ENCODE results near the gene UCN.

DNA sequence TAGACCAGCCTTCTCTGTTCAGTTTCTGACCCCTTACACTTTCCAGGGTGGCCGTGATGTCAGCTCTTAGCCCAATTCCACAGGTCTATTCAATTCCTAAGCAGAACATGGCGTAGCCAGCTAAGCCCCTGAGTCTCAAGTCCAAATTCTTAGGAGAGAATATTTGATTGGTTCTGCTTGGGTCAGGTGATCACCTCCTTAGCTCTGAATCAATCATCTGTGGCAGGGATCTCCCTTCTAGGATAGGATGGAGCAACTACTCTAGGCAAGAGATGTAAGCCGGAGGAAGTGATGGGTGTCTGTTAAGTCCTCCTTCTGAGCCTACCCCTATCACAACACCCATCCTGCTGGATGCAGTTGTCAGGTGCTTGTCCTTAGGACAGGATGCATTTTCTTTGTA is 11.1 kb downstream of the UCN start:
- TF ChIP-seq YY1 (IDR thresholded peaks at IDR 0.05; ENCODE audit: insufficient read depth, insufficient read length) (no peak), ZNF274 (IDR thresholded peaks at IDR 0.05; ENCODE audit: low read depth, low read length) (no peak), SUZ12 (IDR thresholded peaks at IDR 0.05; ENCODE audit: extremely low read depth, insufficient read depth, insufficient read length) (no peak)

Data from NT2/D1 (cell line).